Measurements from ENCODE around the gene SLC25A18.

GRCh38 chr22:17633217-17633997 lies 70.1 kb downstream of the SLC25A18 start:
- TF ChIP-seq CTCF (IDR thresholded peaks at IDR 0.05) (no peak), POLR2A (IDR thresholded peaks at IDR 0.05) (no peak), POLR2AphosphoS5 (IDR thresholded peaks at IDR 0.05) (no peak)
